ENCODE results near the gene TNPO2. TPM values are rescaled to one million over a fixed set of nuclear protein-coding genes. Genes with fewer than 3 reads are reported as not detected.
A peak's percentile ranks its signal among the peaks of the same experiment; 100 is the strongest.

The TNPO2 gene
- total and polyA plus RNA-seq, 2 of the 13 experiments (the other 11 are each of a cell fraction or from before 2014, with no cell fraction given), result 31.7 to 61.0 TPM

DNA sequence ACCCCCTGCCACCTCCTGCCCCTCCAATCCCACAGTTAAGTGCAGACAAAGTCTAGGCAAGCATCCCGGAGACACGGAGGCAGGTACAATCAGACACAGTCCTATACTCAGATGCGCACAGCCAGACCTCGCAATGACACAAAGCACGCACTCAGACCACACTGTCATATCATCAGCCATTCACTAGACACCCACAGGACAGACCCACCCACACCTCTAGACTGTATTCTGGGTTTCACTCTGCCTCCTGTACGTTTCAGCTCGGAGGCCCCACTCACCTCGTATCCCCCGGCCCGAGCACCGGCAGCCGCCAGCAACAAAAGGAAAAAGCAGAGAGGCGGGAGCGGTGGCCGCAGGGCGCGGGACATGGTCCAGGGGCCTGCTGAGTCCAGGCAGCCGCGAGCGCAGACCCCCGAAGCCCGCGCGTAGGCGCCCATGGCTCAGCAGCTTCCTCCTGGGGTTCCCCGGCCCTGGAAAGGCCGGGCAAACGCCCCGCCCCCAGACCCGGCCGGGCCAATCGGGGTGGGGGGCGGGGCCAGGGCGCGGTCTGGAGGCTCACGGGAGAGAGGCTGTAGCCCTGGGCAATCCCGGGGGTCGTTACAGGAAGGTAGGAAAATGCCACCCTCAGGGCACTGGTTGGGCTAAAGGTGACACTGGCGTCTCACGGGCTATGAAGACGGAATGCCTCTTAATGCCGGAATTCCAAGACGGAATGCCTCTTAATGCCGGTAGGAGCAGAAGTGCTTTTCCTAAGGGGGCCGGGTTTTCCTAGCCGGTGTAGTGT is 57.3 kb downstream of the TNPO2 start, which contains the start of the genes MAN2B1 and WDR83 (continued):
- TF ChIP-seq HDAC6 (IDR thresholded peaks at IDR 0.05; ENCODE audit: low read depth, low read length) (no peak), ZNF230 (CRISPR knock-in tag; IDR thresholded peaks at IDR 0.05) (no peak), ELF4 (CRISPR knock-in tag; IDR thresholded peaks at IDR 0.05; ENCODE audit: borderline replicate concordance) (no peak), ZNF17 (CRISPR knock-in tag; IDR thresholded peaks at IDR 0.05) (no peak), SP2 (CRISPR knock-in tag; IDR thresholded peaks at IDR 0.05) (0 out of 2 replicates have a peak, but pooled peaks have one; percentile 44), NCOR1 (IDR thresholded peaks at IDR 0.05; ENCODE audit: borderline replicate concordance, low read length) (no peak), ZNF232 (CRISPR knock-in tag; IDR thresholded peaks at IDR 0.05; ENCODE audit: borderline replicate concordance) (no peak), ZNF441 (CRISPR knock-in tag; IDR thresholded peaks at IDR 0.05; ENCODE audit: borderline replicate concordance) (no peak), CENPT (CRISPR knock-in tag; IDR thresholded peaks at IDR 0.05; ENCODE audit: low read depth) (no peak), MIER2 (CRISPR knock-in tag; IDR thresholded peaks at IDR 0.05) (no peak), ZNF691 (CRISPR knock-in tag; IDR thresholded peaks at IDR 0.05; ENCODE audit: borderline replicate concordance, low read depth) (no peak), ATF7-NPFF (CRISPR knock-in tag; IDR thresholded peaks at IDR 0.05; ENCODE audit: low read depth) (no peak), SOX5 (CRISPR knock-in tag; IDR thresholded peaks at IDR 0.05; ENCODE audit: borderline replicate concordance) (no peak), ZNF589 (CRISPR knock-in tag; conservative IDR thresholded peaks at IDR 0.05) (no peak)
- TF ChIP-seq, protein P1, sequence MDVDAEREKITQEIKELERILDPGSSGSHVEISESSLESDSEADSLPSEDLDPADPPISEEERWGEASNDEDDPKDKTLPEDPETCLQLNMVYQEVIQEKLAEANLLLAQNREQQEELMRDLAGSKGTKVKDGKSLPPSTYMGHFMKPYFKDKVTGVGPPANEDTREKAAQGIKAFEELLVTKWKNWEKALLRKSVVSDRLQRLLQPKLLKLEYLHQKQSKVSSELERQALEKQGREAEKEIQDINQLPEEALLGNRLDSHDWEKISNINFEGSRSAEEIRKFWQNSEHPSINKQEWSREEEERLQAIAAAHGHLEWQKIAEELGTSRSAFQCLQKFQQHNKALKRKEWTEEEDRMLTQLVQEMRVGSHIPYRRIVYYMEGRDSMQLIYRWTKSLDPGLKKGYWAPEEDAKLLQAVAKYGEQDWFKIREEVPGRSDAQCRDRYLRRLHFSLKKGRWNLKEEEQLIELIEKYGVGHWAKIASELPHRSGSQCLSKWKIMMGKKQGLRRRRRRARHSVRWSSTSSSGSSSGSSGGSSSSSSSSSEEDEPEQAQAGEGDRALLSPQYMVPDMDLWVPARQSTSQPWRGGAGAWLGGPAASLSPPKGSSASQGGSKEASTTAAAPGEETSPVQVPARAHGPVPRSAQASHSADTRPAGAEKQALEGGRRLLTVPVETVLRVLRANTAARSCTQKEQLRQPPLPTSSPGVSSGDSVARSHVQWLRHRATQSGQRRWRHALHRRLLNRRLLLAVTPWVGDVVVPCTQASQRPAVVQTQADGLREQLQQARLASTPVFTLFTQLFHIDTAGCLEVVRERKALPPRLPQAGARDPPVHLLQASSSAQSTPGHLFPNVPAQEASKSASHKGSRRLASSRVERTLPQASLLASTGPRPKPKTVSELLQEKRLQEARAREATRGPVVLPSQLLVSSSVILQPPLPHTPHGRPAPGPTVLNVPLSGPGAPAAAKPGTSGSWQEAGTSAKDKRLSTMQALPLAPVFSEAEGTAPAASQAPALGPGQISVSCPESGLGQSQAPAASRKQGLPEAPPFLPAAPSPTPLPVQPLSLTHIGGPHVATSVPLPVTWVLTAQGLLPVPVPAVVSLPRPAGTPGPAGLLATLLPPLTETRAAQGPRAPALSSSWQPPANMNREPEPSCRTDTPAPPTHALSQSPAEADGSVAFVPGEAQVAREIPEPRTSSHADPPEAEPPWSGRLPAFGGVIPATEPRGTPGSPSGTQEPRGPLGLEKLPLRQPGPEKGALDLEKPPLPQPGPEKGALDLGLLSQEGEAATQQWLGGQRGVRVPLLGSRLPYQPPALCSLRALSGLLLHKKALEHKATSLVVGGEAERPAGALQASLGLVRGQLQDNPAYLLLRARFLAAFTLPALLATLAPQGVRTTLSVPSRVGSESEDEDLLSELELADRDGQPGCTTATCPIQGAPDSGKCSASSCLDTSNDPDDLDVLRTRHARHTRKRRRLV (CRISPR knock-in tag; IDR thresholded peaks at IDR 0.05), result no peak
- TF ChIP-seq, protein P2, sequence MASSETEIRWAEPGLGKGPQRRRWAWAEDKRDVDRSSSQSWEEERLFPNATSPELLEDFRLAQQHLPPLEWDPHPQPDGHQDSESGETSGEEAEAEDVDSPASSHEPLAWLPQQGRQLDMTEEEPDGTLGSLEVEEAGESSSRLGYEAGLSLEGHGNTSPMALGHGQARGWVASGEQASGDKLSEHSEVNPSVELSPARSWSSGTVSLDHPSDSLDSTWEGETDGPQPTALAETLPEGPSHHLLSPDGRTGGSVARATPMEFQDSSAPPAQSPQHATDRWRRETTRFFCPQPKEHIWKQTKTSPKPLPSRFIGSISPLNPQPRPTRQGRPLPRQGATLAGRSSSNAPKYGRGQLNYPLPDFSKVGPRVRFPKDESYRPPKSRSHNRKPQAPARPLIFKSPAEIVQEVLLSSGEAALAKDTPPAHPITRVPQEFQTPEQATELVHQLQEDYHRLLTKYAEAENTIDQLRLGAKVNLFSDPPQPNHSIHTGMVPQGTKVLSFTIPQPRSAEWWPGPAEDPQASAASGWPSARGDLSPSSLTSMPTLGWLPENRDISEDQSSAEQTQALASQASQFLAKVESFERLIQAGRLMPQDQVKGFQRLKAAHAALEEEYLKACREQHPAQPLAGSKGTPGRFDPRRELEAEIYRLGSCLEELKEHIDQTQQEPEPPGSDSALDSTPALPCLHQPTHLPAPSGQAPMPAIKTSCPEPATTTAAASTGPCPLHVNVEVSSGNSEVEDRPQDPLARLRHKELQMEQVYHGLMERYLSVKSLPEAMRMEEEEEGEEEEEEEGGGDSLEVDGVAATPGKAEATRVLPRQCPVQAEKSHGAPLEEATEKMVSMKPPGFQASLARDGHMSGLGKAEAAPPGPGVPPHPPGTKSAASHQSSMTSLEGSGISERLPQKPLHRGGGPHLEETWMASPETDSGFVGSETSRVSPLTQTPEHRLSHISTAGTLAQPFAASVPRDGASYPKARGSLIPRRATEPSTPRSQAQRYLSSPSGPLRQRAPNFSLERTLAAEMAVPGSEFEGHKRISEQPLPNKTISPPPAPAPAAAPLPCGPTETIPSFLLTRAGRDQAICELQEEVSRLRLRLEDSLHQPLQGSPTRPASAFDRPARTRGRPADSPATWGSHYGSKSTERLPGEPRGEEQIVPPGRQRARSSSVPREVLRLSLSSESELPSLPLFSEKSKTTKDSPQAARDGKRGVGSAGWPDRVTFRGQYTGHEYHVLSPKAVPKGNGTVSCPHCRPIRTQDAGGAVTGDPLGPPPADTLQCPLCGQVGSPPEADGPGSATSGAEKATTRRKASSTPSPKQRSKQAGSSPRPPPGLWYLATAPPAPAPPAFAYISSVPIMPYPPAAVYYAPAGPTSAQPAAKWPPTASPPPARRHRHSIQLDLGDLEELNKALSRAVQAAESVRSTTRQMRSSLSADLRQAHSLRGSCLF (CRISPR knock-in tag; IDR thresholded peaks at IDR 0.05; ENCODE audit: borderline replicate concordance), result 0 out of 2 replicates have a peak, but pooled peaks have one; percentile 30
- TF ChIP-seq, protein P3, sequence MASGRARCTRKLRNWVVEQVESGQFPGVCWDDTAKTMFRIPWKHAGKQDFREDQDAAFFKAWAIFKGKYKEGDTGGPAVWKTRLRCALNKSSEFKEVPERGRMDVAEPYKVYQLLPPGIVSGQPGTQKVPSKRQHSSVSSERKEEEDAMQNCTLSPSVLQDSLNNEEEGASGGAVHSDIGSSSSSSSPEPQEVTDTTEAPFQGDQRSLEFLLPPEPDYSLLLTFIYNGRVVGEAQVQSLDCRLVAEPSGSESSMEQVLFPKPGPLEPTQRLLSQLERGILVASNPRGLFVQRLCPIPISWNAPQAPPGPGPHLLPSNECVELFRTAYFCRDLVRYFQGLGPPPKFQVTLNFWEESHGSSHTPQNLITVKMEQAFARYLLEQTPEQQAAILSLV (CRISPR knock-in tag; IDR thresholded peaks at IDR 0.05; ENCODE audit: borderline replicate concordance), result no peak; the same call in 1 of the 2 replicates
